Subcutaneous abdominal adipose tissue (tissue), 5 donors: ENCODE results near the gene DIP2C.

Experiments
- H3K27ac ChIP-seq: one replicate; pipeline ENCODE4 v1.7.0; 2013; ENCODE audit warnings: low read depth, mild to moderate bottlenecking, inconsistent platforms, low read length, moderate library complexity
- H3K27me3 ChIP-seq, 5 donors: one replicate each; pipeline ENCODE4 v1.7.0; 2013; ENCODE audit warnings: low read length in 5 of 5, inconsistent platforms in 1 of 5; ENCODE audit not compliant: control insufficient read depth in 5 of 5, insufficient read depth in 4 of 5
- H3K36me3 ChIP-seq, 5 donors: one replicate each; pipeline ENCODE4 v1.7.0; 2013; ENCODE audit warnings: low read length in 5 of 5; ENCODE audit not compliant: control insufficient read depth in 5 of 5, insufficient read depth in 5 of 5
- H3K4me1 ChIP-seq, 5 donors: one replicate each; pipeline ENCODE4 v1.7.0; 2013; ENCODE audit warnings: low read length in 5 of 5, mild to moderate bottlenecking in 3 of 5, moderate library complexity in 1 of 5; ENCODE audit not compliant: control insufficient read depth in 5 of 5, insufficient read depth in 5 of 5
- H3K4me3 ChIP-seq, 5 donors: one replicate each; pipeline ENCODE4 v1.7.0; 2013; ENCODE audit warnings: low read length in 5 of 5, low read depth in 1 of 5
- H3K9ac ChIP-seq, 5 donors: one replicate each; pipeline ENCODE4 v1.7.0; 2013; ENCODE audit warnings: low read length in 5 of 5, mild to moderate bottlenecking in 4 of 5, moderate library complexity in 3 of 5
- H3K9me3 ChIP-seq, 5 donors: one replicate each; pipeline ENCODE4 v1.7.0; 2013; ENCODE audit warnings: low read length in 5 of 5; ENCODE audit not compliant: control insufficient read depth in 5 of 5
- donor health status: healthy.
- donor health status: healthy.
- donor health status: healthy.
- donor health status: healthy.
- donor health status: healthy.

DIP2C gene

GRCh38 chr10:486206-486605 is 203.3 kb downstream of the DIP2C start:
- H3K9ac ChIP-seq = no peak overlapping the region
- peaks cover 8 to 23% (median 20%) of the 10 kb centered on the region in 5 donors for H3K4me1 ChIP-seq

DNA sequence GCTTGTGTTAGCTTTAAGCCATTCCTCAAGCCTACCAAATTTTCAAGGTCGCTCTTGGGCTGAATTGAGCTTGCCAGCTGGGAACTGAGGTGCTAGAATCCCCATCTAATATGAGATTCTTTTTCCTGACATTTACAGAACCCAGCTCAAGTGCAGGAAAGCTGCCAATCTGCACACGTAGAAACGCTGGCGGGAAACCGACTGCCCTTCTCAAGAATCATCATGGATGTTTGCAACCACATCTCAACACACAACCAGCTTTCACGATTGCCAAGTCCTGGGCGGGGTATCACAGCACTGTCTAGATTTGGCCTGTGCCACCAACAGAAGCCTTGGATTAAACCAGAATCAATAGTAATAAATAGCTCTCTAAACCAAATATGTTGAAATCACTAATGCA is 203.7 kb downstream of the DIP2C start:
- Histone ChIP-seq H3K4me1 (peaks cover 5 to 23% (median 20%) of the 10 kb centered on the region in 5 donors), H3K9ac (no peak overlapping the region), H3K27me3 (no peaks in the 10 kb centered on the region), H3K4me3 (peak overlapping the region in 1 of 5 donors; percentile 58), H3K27ac (no peak overlapping the region), H3K36me3 (peaks cover 0 to 31% (median 17%) of the 10 kb centered on the region in 5 donors), H3K9me3 (no peaks in the 10 kb centered on the region)

More at GRCh38 chr10:486206-486605, 203.3 kb downstream of the DIP2C start:
- Histone ChIP-seq H3K4me3 (no peak overlapping the region), H3K27ac (no peak overlapping the region), H3K27me3 (no peaks in the 10 kb centered on the region), H3K9me3 (no peaks in the 10 kb centered on the region), H3K36me3 (peaks cover 0 to 31% (median 17%) of the 10 kb centered on the region in 5 donors)

DNA sequence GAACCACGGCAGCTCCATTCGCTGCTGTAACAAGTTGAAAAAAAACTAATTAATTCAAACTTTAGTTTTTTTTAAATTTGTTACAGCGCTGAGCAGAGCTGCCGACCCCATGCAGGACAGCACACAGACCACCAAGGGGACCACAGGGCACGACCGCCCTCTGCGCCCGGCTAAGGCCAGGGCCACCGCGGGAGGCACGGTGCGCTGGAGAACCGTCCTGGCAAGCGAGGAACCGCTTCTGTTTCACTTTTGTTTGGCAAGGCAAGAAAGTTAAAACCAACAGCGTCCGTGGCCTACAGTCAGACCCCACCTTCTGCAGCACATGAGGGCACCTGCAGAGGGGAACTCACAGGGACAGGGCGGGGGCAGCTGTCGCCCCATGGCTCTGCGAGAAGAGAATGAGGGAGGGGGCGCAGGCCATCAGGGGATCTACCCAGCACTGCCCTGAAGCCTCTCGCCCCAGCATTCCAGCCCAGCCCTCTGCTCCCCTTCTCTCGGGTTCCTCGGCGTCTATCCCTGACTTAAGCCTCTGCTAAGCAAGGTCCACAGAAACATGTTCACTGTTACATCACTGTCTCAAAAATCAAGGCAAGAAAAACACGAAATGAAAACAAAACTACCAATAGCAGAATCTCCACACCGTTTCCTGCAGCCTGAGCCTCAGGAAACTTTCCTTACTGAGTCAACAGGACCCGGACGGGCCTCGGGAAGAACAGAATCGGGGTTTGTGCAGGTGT is 204.4 kb downstream of the DIP2C start:
- peaks cover 0 to 31% (median 17%) of the 10 kb centered on the region in 5 donors for H3K36me3 ChIP-seq
- H3K4me3 ChIP-seq = peak overlapping the region in 4 of 5 donors; percentile 17 to 58 (median 49)
- H3K4me1 ChIP-seq = peaks cover 2 to 17% (median 14%) of the 10 kb centered on the region in 5 donors
- no peaks in the 10 kb centered on the region for H3K9me3 ChIP-seq
- H3K27ac ChIP-seq = peak overlapping the region; percentile 60
- H3K27me3 ChIP-seq = no peaks in the 10 kb centered on the region
- H3K9ac ChIP-seq = peak overlapping the region in 2 of 5 donors; percentile 22 to 53

DNA sequence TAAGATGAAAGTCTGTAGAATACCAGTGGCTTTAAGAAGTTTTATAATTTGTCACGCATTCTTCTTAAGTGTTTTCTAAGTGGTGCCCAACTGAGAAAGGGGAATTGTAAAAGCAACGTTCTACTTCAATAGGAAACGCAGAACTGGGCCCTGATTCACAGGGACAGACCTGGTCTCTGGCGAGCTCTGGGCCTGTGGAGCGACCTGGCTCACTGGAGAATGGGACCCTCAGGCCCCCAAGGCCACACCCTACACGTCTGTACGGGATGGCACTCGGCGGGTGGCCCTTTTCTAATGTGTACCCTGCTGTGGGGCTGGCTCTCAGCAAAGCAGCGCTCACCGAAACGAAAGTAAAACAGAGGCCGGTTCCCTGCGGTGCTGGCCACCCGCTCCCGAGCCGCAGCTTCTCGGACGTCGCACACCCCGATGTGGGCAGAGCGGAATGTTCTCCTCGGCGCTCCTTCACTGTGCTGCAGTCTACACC is 205.0 kb downstream of the DIP2C start:
- Histone ChIP-seq H3K36me3 (peaks cover 0 to 31% (median 17%) of the 10 kb centered on the region in 5 donors), H3K27me3 (no peaks in the 10 kb centered on the region), H3K27ac (peak overlapping the region; percentile 60), H3K9ac (peak overlapping the region in 2 of 5 donors; percentile 53 to 68), H3K4me3 (peak overlapping the region in 3 of 5 donors; percentile 47 to 58 (median 51)), H3K4me1 (peaks cover 0 to 16% (median 12%) of the 10 kb centered on the region in 5 donors), H3K9me3 (no peaks in the 10 kb centered on the region)

DNA sequence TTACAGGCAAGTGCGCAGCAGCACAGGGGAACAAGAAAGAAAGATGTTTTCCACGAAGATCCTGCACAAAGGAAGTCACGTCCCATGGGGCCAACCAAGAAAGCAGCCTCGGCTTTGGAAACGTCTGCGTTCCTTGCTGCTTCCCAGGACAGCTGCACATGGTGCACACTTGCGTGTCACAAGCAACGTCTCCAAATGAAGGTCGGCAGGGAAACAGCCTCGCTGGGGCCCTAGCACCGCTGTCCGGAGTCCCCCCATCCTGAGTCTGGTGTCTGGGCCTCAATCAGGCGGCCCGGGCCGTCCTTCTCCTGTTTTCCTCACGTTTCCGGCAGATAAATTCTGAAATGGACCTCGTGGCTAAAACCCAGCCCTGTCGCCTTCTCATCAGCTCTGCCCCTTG is 206.2 kb downstream of the DIP2C start:
- no peaks in the 10 kb centered on the region for H3K27me3 ChIP-seq
- no peak overlapping the region for H3K9ac ChIP-seq
- H3K27ac ChIP-seq = no peak overlapping the region
- peaks cover 0 to 14% (median 6%) of the 10 kb centered on the region in 5 donors for H3K4me1 ChIP-seq
- peaks cover 0 to 31% (median 22%) of the 10 kb centered on the region in 5 donors for H3K36me3 ChIP-seq
- H3K4me3 ChIP-seq = no peak overlapping the region
- H3K9me3 ChIP-seq = no peaks in the 10 kb centered on the region

DNA sequence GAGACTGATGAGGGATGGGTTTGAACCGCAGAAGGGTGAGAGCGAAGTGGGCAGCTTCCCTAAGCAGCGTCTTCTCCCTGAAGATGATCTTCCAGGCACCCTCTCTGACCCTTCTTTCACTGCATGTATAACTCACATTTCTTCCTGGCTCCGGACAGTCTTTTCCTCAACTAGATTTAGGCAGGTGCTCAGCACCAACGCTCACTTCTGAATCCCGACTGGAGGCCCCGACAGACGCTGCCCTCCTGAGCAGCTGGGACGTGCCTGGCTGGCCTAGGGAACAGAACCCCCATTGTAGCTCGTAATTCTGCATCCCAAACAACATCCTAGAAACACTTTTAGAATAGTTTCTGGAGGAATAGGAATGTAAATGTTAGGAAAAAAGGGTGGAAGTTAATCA is 206.6 kb downstream of the DIP2C start:
- Histone ChIP-seq H3K27ac (no peak overlapping the region), H3K4me1 (peaks cover 0 to 14% (median 6%) of the 10 kb centered on the region in 5 donors), H3K4me3 (no peak overlapping the region), H3K9ac (no peak overlapping the region), H3K36me3 (peaks cover 0 to 31% (median 22%) of the 10 kb centered on the region in 5 donors), H3K27me3 (no peaks in the 10 kb centered on the region), H3K9me3 (no peaks in the 10 kb centered on the region)

DNA sequence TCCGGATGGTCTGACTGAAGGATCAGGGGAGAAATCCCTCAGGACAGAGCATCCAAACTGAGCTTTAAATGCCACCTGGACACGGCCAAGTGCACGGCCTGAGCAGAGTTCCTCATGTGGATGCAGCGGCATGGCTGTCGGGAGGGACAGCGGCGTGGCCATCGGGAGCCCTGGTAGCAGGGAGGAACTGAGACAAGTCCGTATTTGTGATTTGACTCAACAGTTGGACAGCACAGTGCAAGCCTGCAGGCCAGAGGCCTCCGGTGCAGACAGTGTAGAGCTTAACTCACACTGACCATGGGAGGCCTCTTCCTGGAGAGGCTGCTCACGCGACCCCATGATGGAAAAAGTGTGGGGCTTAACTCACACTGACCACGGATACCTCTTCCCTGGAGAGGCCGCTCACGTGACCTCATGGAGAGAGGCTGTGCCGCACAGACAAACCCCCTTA is 207.4 kb downstream of the DIP2C start:
- no peaks in the 10 kb centered on the region for H3K27me3 ChIP-seq
- H3K36me3 ChIP-seq = peaks cover 0 to 31% (median 22%) of the 10 kb centered on the region in 5 donors
- H3K4me1 ChIP-seq = peaks cover 0 to 14% (median 6%) of the 10 kb centered on the region in 5 donors
- no peak overlapping the region for H3K9ac ChIP-seq
- H3K9me3 ChIP-seq = no peaks in the 10 kb centered on the region
- no peak overlapping the region for H3K27ac ChIP-seq
- H3K4me3 ChIP-seq = no peak overlapping the region

DNA sequence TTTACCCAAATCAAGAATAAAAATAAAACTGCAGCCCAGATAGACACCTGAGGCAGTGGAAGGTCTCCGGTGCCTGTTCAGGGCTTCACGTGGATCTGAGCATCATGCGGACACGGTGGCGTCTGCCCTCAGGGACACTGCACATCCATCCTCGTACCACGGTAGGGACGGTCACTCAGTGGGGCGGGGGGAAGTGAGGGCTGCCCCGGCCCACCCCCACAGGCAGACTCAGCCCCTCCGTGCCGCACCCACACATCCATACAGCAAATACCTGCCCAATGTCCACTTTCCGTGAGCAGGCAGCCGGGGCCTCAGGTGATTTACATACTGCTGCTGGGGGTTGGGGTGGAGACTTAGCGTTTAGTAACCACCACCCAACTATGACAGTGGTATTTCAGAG is 207.8 kb downstream of the DIP2C start:
- H3K27me3 ChIP-seq = no peaks in the 10 kb centered on the region
- peaks cover 0 to 31% (median 22%) of the 10 kb centered on the region in 5 donors for H3K36me3 ChIP-seq
- no peak overlapping the region for H3K9ac ChIP-seq
- no peak overlapping the region for H3K4me3 ChIP-seq
- peaks cover 0 to 14% (median 6%) of the 10 kb centered on the region in 5 donors for H3K4me1 ChIP-seq
- no peaks in the 10 kb centered on the region for H3K9me3 ChIP-seq
- H3K27ac ChIP-seq = no peak overlapping the region

GRCh38 chr10:480928-481552 is 208.4 kb downstream of the DIP2C start:
- Histone ChIP-seq H3K36me3 (peaks cover 0 to 31% (median 22%) of the 10 kb centered on the region in 5 donors), H3K27ac (no peak overlapping the region), H3K4me1 (peaks cover 0 to 14% (median 6%) of the 10 kb centered on the region in 5 donors), H3K27me3 (no peaks in the 10 kb centered on the region), H3K9ac (no peak overlapping the region), H3K9me3 (no peaks in the 10 kb centered on the region), H3K4me3 (no peak overlapping the region)

- peaks cover 0 to 36% (median 22%) of the 10 kb centered on the region in 5 donors for H3K36me3 ChIP-seq
- H3K27me3 ChIP-seq = no peaks in the 10 kb centered on the region
- H3K9me3 ChIP-seq = no peaks in the 10 kb centered on the region
- no peak overlapping the region for H3K27ac ChIP-seq
- peaks cover 0 to 14% (median 6%) of the 10 kb centered on the region in 5 donors for H3K4me1 ChIP-seq
- no peak overlapping the region for H3K9ac ChIP-seq
- H3K4me3 ChIP-seq = no peak overlapping the region
Measured at GRCh38 chr10:480498-480927, 209.0 kb downstream of the DIP2C start.
